Measurements from ENCODE around the gene BTBD2. TPM values are rescaled to one million over a fixed set of nuclear protein-coding genes. Genes with fewer than 3 reads are reported as not detected.
"Not testable (repeated sequence)": the region's sequence is repeated elsewhere in the genome, so short reads cannot be mapped to it uniquely, and the experiment has no call there.

BTBD2 gene
- total and polyA plus RNA-seq, 7 donors: 30.1 to 68.4 (median 56.3) TPM

GRCh38 chr19:2036424-2036823 lies 20.9 kb upstream of the BTBD2 start:
- peaks cover 38% of the 10 kb centered on the region for H3K4me1 ChIP-seq
- DNase-seq: peak in 1 of 2 donors; percentile 48
- WGBS, 3 donors: 90 to 95% (median 92%) methylated on average over 8 of the region's 8 CpGs

GRCh38 chr19:2035590-2035991 lies 20.1 kb upstream of the BTBD2 start:
- TF ChIP-seq CTCF (IDR thresholded peaks at IDR 0.05): no peak
- peaks cover 8% of the 10 kb centered on the region for H3K9me3 ChIP-seq
- H3K36me3 ChIP-seq (ENCODE audit: insufficient read depth in 1 of 2, low read depth in 1 of 2): peaks cover 5 to 26% of the 10 kb centered on the region in 2 donors
- H3K4me1 ChIP-seq: peaks cover 31% of the 10 kb centered on the region
- intact Hi-C loops (cut with DNase I): no loop called here
- H3K4me3 ChIP-seq: no peak overlapping the region
- H3K27me3 ChIP-seq (ENCODE audit: insufficient read depth in 3 of 3, low read length in 2 of 3): no peaks in the 10 kb centered on the region
- H3K27ac ChIP-seq: no peak overlapping the region
- 70 to 82% (median 74%) methylated on average over 13 to 14 of the region's 14 CpGs for WGBS, 3 donors
- ATAC-seq (no peak), DNase-seq (peak in 1 of 2 donors; percentile 68)

More at GRCh38 chr19:2036424-2036823, 20.9 kb upstream of the BTBD2 start:
- TF ChIP-seq CTCF (IDR thresholded peaks at IDR 0.05): no peak
- H3K27ac ChIP-seq: no peak overlapping the region
- ATAC-seq: no peak
- intact Hi-C loops (cut with DNase I): no loop called here
- H3K36me3 ChIP-seq (ENCODE audit: insufficient read depth in 1 of 2, low read depth in 1 of 2): peaks cover 8 to 34% of the 10 kb centered on the region in 2 donors
- H3K9me3 ChIP-seq: peaks cover 8% of the 10 kb centered on the region
- H3K27me3 ChIP-seq (ENCODE audit: insufficient read depth in 3 of 3, low read length in 2 of 3): no peaks in the 10 kb centered on the region
- no peak overlapping the region for H3K4me3 ChIP-seq

GRCh38 chr19:2034729-2035589 lies 19.4 kb upstream of the BTBD2 start:
- peak overlapping the region; percentile 99 for H3K27ac ChIP-seq
- no peaks in the 10 kb centered on the region for H3K27me3 ChIP-seq (ENCODE audit: insufficient read depth in 3 of 3, low read length in 2 of 3)
- no peak overlapping the region for H3K4me3 ChIP-seq
- peaks cover 4 to 23% of the 10 kb centered on the region in 2 donors for H3K36me3 ChIP-seq (ENCODE audit: insufficient read depth in 1 of 2, low read depth in 1 of 2)
- DNase-seq: peak; percentile 63 to 89
- peaks cover 24% of the 10 kb centered on the region for H3K4me1 ChIP-seq
- TF ChIP-seq CTCF (IDR thresholded peaks at IDR 0.05): no peak
- intact Hi-C loops (cut with DNase I): no loop called here
- WGBS, 3 donors: 47 to 55% (median 50%) methylated on average over 30 to 34 of the region's 34 CpGs
- peaks cover 8% of the 10 kb centered on the region for H3K9me3 ChIP-seq
- peak; percentile 5 to 48 (median 35) for ATAC-seq

- H3K27me3 ChIP-seq (ENCODE audit: insufficient read depth in 3 of 3, low read length in 2 of 3); ATAC-seq; intact Hi-C loops (cut with DNase I); H3K4me3 ChIP-seq; DNase-seq; H3K9me3 ChIP-seq: not testable (repeated sequence)
- 72 to 86% (median 73%) methylated on average over 15 of the region's 15 CpGs for whole genome bisulfite sequencing, 3 donors
- Histone ChIP-seq H3K4me1 (peaks cover 17% of the 10 kb centered on the region), H3K36me3 (ENCODE audit: insufficient read depth in 1 of 2, low read depth in 1 of 2) (peaks cover 4 to 16% of the 10 kb centered on the region in 2 donors), H3K27ac (peak overlapping the region; percentile 99)
Measured at GRCh38 chr19:2034253-2034652, 18.7 kb upstream of the BTBD2 start.

- intact Hi-C loops (cut with DNase I): no loop called here
- ATAC-seq (no peak), DNase-seq (peak in 1 of 2 donors; percentile 57)
- Histone ChIP-seq H3K4me1 (peaks cover 18% of the 10 kb centered on the region), H3K27ac (peak overlapping the region; percentile 99), H3K36me3 (ENCODE audit: insufficient read depth in 1 of 2, low read depth in 1 of 2) (peaks cover 4 to 11% of the 10 kb centered on the region in 2 donors), H3K27me3 (ENCODE audit: insufficient read depth in 3 of 3, low read length in 2 of 3) (no peaks in the 10 kb centered on the region), H3K9me3 (peaks cover 8% of the 10 kb centered on the region), H3K4me3 (no peak overlapping the region)
- 59 to 71% (median 68%) methylated on average over 6 to 9 of the region's 9 CpGs for WGBS, 3 donors
- no peak for TF ChIP-seq CTCF (IDR thresholded peaks at IDR 0.05)
Measured at GRCh38 chr19:2033825-2034159, 18.3 kb upstream of the BTBD2 start.

All from psoas muscle (tissue), 8 donors.